ENCODE results near the gene SNTG2.
"Not testable (repeated sequence)": the region's sequence is repeated elsewhere in the genome, so short reads cannot be mapped to it uniquely, and the experiment has no call there.

SNTG2 gene

DNA sequence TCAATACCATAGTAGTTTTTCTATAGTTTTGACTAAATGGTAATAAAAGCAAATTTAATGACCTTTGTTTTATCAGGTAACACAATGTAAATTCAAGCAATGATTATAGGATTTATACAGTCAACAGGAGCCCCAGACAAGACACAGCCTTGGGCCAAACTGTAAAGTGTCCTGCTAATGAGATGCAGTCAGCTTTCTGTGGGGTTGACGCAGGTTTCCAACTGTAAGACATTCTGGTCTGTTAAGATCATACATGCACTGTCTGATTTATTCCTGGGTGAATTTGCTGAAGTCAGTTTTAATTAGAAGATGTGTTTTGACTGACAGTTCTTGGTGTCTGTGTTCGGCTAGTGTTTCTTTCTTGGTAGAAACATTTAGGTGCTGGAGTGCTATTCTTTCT is 180.3 kb downstream of the SNTG2 start:
- ATAC-seq: no peak
- TF ChIP-seq ZNF70 (CRISPR knock-in tag; IDR thresholded peaks at IDR 0.05): no peak
- TF ChIP-seq, protein P1, sequence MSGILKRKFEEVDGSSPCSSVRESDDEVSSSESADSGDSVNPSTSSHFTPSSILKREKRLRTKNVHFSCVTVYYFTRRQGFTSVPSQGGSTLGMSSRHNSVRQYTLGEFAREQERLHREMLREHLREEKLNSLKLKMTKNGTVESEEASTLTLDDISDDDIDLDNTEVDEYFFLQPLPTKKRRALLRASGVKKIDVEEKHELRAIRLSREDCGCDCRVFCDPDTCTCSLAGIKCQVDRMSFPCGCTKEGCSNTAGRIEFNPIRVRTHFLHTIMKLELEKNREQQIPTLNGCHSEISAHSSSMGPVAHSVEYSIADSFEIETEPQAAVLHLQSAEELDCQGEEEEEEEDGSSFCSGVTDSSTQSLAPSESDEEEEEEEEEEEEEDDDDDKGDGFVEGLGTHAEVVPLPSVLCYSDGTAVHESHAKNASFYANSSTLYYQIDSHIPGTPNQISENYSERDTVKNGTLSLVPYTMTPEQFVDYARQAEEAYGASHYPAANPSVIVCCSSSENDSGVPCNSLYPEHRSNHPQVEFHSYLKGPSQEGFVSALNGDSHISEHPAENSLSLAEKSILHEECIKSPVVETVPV (CRISPR knock-in tag; IDR thresholded peaks at IDR 0.05): no peak
- no peak for TF ChIP-seq ISL1 (CRISPR knock-in tag; IDR thresholded peaks at IDR 0.05)

DNA sequence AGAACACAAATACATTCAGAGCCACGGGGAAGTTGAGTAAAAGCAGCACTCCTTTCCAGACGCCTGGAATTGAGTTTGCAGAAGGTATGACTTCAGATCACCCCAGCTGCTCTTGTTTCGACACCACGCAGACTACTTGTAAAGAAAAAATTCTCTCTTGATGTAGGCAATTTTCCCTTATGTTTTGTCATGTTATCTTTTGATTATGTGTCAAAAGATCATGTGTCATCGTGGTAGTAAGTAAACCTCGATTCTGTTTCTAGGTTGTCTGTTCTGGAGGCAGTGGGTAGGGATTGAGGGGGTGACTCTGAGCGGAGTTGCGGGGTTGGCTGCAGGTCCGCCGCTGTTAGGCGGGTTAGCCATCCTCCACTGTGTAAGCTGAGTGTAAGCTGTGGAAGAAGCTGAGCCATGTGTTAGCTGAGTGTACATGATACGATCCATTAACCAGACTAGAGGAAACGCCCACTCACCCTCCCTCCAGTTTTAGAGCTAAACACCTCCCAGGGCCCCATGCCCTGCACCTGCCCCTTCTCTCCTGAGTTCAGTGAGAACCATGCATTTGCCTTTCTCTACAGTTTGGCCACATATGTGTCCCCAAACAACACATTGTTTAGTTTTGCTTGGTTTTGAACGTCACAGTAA is 181.8 kb downstream of the SNTG2 start:
- TF ChIP-seq ZNF70 (CRISPR knock-in tag; IDR thresholded peaks at IDR 0.05): no peak
- TF ChIP-seq, protein P2, sequence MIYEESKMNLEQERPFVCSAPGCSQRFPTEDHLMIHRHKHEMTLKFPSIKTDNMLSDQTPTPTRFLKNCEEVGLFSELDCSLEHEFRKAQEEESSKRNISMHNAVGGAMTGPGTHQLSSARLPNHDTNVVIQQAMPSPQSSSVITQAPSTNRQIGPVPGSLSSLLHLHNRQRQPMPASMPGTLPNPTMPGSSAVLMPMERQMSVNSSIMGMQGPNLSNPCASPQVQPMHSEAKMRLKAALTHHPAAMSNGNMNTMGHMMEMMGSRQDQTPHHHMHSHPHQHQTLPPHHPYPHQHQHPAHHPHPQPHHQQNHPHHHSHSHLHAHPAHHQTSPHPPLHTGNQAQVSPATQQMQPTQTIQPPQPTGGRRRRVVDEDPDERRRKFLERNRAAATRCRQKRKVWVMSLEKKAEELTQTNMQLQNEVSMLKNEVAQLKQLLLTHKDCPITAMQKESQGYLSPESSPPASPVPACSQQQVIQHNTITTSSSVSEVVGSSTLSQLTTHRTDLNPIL (CRISPR knock-in tag; IDR thresholded peaks at IDR 0.05; ENCODE audit: low read depth): no peak
- TF ChIP-seq ZNF8 (CRISPR knock-in tag; IDR thresholded peaks at IDR 0.05): no peak
- TF ChIP-seq TCF4 (CRISPR knock-in tag; IDR thresholded peaks at IDR 0.05; ENCODE audit: borderline replicate concordance): no peak
- TF ChIP-seq, protein P3, sequence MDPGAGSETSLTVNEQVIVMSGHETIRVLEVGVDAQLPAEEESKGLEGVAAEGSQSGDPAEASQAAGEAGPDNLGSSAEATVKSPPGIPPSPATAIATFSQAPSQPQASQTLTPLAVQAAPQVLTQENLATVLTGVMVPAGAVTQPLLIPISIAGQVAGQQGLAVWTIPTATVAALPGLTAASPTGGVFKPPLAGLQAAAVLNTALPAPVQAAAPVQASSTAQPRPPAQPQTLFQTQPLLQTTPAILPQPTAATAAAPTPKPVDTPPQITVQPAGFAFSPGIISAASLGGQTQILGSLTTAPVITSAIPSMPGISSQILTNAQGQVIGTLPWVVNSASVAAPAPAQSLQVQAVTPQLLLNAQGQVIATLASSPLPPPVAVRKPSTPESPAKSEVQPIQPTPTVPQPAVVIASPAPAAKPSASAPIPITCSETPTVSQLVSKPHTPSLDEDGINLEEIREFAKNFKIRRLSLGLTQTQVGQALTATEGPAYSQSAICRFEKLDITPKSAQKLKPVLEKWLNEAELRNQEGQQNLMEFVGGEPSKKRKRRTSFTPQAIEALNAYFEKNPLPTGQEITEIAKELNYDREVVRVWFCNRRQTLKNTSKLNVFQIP (CRISPR knock-in tag; IDR thresholded peaks at IDR 0.05; ENCODE audit: borderline replicate concordance, low read depth): no peak
- TF ChIP-seq SNAI2 (CRISPR knock-in tag; IDR thresholded peaks at IDR 0.05): no peak
- no peak for TF ChIP-seq RARB (CRISPR knock-in tag; IDR thresholded peaks at IDR 0.05)
- TF ChIP-seq BACH2 (CRISPR knock-in tag; IDR thresholded peaks at IDR 0.05; ENCODE audit: borderline replicate concordance): no peak
- no peak for TF ChIP-seq ZFP3 (CRISPR knock-in tag; IDR thresholded peaks at IDR 0.05)
- no peak for TF ChIP-seq PPARA (CRISPR knock-in tag; IDR thresholded peaks at IDR 0.05; ENCODE audit: borderline replicate concordance)
- TF ChIP-seq ZNF565 (CRISPR knock-in tag; conservative IDR thresholded peaks at IDR 0.05; ENCODE audit: low read depth): no peak
- ATAC-seq: no peak

DNA sequence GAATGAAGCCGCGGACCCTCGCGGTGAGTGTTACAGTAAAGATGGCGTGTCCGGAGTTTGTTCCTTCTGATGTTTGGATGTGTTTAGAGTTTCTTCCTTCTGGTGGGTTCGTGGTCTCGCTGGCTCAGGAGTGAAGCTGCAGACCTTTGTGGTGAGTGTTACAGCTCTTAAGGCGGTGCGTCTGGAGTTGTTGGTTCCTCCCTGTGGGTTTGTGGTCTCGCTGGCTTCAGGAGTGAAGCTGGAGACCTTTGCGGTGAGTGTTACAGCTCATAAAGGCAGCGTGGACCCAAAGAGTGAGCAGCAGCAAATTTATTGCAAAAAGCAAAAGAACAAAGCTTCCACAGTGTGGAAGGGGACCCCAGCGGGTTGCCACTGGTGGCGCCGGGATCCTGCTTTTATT is 183.2 kb downstream of the SNTG2 start:
- ATAC-seq: not testable (repeated sequence)

DNA sequence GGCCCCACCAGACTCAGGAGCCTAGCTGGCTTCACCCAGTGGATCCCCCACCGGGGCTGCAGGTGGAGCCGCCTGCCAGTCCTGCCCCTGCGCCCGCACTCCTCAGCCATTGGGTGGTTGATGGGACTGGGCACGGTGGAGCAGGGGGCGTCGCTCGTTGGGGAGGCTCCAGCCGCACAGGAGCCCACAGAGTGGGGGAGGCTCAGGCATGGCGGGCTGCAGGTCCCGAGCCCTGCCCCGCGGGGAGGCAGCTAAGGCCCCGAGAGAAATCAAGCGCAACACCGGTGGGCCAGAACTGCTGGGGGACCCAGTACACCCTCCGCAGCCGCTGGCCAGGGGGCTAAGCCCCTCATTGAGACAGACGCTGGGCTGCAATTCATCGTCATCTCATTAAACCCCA is 184.0 kb downstream of the SNTG2 start:
- TF ChIP-seq PPARA (CRISPR knock-in tag; IDR thresholded peaks at IDR 0.05; ENCODE audit: borderline replicate concordance) (no peak), ZNF70 (CRISPR knock-in tag; IDR thresholded peaks at IDR 0.05) (no peak), ZFP3 (CRISPR knock-in tag; IDR thresholded peaks at IDR 0.05) (no peak), TOX (CRISPR knock-in tag; IDR thresholded peaks at IDR 0.05; ENCODE audit: borderline replicate concordance) (no peak), OSR1 (CRISPR knock-in tag; IDR thresholded peaks at IDR 0.05) (no peak), ESRRG (CRISPR knock-in tag; IDR thresholded peaks at IDR 0.05) (no peak), CSDC2 (CRISPR knock-in tag; IDR thresholded peaks at IDR 0.05) (no peak), ISL1 (CRISPR knock-in tag; IDR thresholded peaks at IDR 0.05) (no peak), ZC3H10 (CRISPR knock-in tag; IDR thresholded peaks at IDR 0.05) (no peak), GLIS3 (CRISPR knock-in tag; IDR thresholded peaks at IDR 0.05) (no peak), TCF4 (CRISPR knock-in tag; IDR thresholded peaks at IDR 0.05; ENCODE audit: borderline replicate concordance) (no peak)
- TF ChIP-seq, protein P2 (CRISPR knock-in tag; IDR thresholded peaks at IDR 0.05; ENCODE audit: low read depth): no peak
- TF ChIP-seq, protein P4, sequence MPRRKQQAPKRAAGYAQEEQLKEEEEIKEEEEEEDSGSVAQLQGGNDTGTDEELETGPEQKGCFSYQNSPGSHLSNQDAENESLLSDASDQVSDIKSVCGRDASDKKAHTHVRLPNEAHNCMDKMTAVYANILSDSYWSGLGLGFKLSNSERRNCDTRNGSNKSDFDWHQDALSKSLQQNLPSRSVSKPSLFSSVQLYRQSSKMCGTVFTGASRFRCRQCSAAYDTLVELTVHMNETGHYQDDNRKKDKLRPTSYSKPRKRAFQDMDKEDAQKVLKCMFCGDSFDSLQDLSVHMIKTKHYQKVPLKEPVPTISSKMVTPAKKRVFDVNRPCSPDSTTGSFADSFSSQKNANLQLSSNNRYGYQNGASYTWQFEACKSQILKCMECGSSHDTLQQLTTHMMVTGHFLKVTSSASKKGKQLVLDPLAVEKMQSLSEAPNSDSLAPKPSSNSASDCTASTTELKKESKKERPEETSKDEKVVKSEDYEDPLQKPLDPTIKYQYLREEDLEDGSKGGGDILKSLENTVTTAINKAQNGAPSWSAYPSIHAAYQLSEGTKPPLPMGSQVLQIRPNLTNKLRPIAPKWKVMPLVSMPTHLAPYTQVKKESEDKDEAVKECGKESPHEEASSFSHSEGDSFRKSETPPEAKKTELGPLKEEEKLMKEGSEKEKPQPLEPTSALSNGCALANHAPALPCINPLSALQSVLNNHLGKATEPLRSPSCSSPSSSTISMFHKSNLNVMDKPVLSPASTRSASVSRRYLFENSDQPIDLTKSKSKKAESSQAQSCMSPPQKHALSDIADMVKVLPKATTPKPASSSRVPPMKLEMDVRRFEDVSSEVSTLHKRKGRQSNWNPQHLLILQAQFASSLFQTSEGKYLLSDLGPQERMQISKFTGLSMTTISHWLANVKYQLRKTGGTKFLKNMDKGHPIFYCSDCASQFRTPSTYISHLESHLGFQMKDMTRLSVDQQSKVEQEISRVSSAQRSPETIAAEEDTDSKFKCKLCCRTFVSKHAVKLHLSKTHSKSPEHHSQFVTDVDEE (CRISPR knock-in tag; IDR thresholded peaks at IDR 0.05): no peak
- TF ChIP-seq, protein P5, sequence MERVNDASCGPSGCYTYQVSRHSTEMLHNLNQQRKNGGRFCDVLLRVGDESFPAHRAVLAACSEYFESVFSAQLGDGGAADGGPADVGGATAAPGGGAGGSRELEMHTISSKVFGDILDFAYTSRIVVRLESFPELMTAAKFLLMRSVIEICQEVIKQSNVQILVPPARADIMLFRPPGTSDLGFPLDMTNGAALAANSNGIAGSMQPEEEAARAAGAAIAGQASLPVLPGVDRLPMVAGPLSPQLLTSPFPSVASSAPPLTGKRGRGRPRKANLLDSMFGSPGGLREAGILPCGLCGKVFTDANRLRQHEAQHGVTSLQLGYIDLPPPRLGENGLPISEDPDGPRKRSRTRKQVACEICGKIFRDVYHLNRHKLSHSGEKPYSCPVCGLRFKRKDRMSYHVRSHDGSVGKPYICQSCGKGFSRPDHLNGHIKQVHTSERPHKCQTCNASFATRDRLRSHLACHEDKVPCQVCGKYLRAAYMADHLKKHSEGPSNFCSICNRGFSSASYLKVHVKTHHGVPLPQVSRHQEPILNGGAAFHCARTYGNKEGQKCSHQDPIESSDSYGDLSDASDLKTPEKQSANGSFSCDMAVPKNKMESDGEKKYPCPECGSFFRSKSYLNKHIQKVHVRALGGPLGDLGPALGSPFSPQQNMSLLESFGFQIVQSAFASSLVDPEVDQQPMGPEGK (CRISPR knock-in tag; IDR thresholded peaks at IDR 0.05; ENCODE audit: borderline replicate concordance): no peak
- TF ChIP-seq, protein P3 (CRISPR knock-in tag; IDR thresholded peaks at IDR 0.05; ENCODE audit: borderline replicate concordance, low read depth): no peak
- ATAC-seq: no peak
